ENCODE measurements around the gene LRRC9. TPM values are rescaled to one million over a fixed set of nuclear protein-coding genes. Genes with fewer than 3 reads are reported as not detected.

LRRC9 gene
- total RNA-seq, 2 experiments from 2014 or later, result not detected

GRCh38 chr14:60089221-60089620 is 169.3 kb downstream of the LRRC9 start:
- Mint-ChIP-seq H3K36me3 (ENCODE audit: low read depth) (peaks cover 13% of the 10 kb centered on the region), H3K4me1 (ENCODE audit: low read depth) (peaks cover 16% of the 10 kb centered on the region), H3K27me3 (no peaks in the 10 kb centered on the region), H3K27ac (no peak overlapping the region), H3K4me3 (no peak overlapping the region), H3K9me3 (no peaks in the 10 kb centered on the region)
- intact Hi-C loops (cut with micrococcal nuclease), result no loop called here
- ATAC-seq, result no peak
- ChIA-PET POLR2A (interaction anchor here (1.8 kb wide), 1 partner anchor 124 kb away, joined by 4 read pairs; no protein-coding TSS in a partner anchor), CTCF (interaction anchor here (3.8 to 5.7 kb wide), 2 partner anchors 95 to 125 kb away, joined by 17 to 31 read pairs; no protein-coding TSS in a partner anchor)
- TF ChIP-seq CTCF (IDR thresholded peaks at IDR 0.05), result no peak
- no peak for DNase-seq

GRCh38 chr14:60090864-60091519 is 171.0 kb downstream of the LRRC9 start:
- no peak for ATAC-seq

GRCh38 chr14:60091550-60092525 is 171.9 kb downstream of the LRRC9 start, which contains the start of gene PCNX4:
PCNX4 (plus strand) TSS chr14:60091923; CDS start chr14:60107639, 15,716 bp downstream.
- H3K4me3 Mint-ChIP-seq, result peak within 1 kb of the TSS; percentile 100
- ATAC-seq (peak; percentile 93), DNase-seq (peak; percentile 97)
- ChIA-PET CTCF (interaction anchor here (0.7 to 5.7 kb wide), 6 partner anchors 10 to 127 kb away, joined by 3 to 31 read pairs (median 4); partner anchors contain the start of gene DHRS7), POLR2A (interaction anchor here (1.5 to 2.1 kb wide), 3 partner anchors 60 to 157 kb away, joined by 4 to 8 read pairs (median 7); partner anchors contain the start of genes DHRS7 and PPM1A)
- peak within 1 kb of the TSS; percentile 98 for H3K27ac Mint-ChIP-seq
- peaks cover 30% of the 10 kb centered on the region for H3K4me1 Mint-ChIP-seq (ENCODE audit: low read depth)
- no peak for TF ChIP-seq CTCF (IDR thresholded peaks at IDR 0.05)
- peaks cover 24% of the 10 kb centered on the region for H3K36me3 Mint-ChIP-seq (ENCODE audit: low read depth)
- intact Hi-C loops (cut with micrococcal nuclease), result loop anchor here (5.0 kb wide), 3 partner anchors 70 to 155 kb away; partner anchors contain the start of gene PPM1A
- no peaks in the 10 kb centered on the region for H3K9me3 Mint-ChIP-seq
- no peaks in the 10 kb centered on the region for H3K27me3 Mint-ChIP-seq

More at GRCh38 chr14:60090864-60091519, 171.0 kb downstream of the LRRC9 start:
- H3K36me3 Mint-ChIP-seq (ENCODE audit: low read depth), result peaks cover 24% of the 10 kb centered on the region
- H3K27ac Mint-ChIP-seq, result peak overlapping the region; percentile 98
- peaks cover 30% of the 10 kb centered on the region for H3K4me1 Mint-ChIP-seq (ENCODE audit: low read depth)
- TF ChIP-seq CTCF (IDR thresholded peaks at IDR 0.05), result no peak
- H3K4me3 Mint-ChIP-seq, result peak overlapping the region; percentile 100
- DNase-seq, result peak; percentile 34
- no peaks in the 10 kb centered on the region for H3K27me3 Mint-ChIP-seq
- intact Hi-C loops (cut with micrococcal nuclease), result loop anchor here (5.0 kb wide), 3 partner anchors 71 to 156 kb away; partner anchors contain the start of gene PPM1A
- POLR2A ChIA-PET, result interaction anchor here (0.9 to 1.8 kb wide), 2 partner anchors 63 to 126 kb away, joined by 3 to 4 read pairs; no protein-coding TSS in a partner anchor
- CTCF ChIA-PET, result interaction anchor here (1.0 to 5.7 kb wide), 3 partner anchors 74 to 127 kb away, joined by 3 to 31 read pairs (median 17); partner anchors contain the start of gene DHRS7
- H3K9me3 Mint-ChIP-seq, result no peaks in the 10 kb centered on the region

GRCh38 chr14:60092526-60092920 is 172.6 kb downstream of the LRRC9 start:
- ATAC-seq (no peak), DNase-seq (peak; percentile 39)
- intact Hi-C loops (cut with micrococcal nuclease), result loop anchor here (5.0 kb wide), 3 partner anchors 70 to 155 kb away; partner anchors contain the start of gene PPM1A
- Mint-ChIP-seq H3K4me3 (peak overlapping the region; percentile 100), H3K36me3 (ENCODE audit: low read depth) (peaks cover 31% of the 10 kb centered on the region), H3K4me1 (ENCODE audit: low read depth) (peaks cover 30% of the 10 kb centered on the region), H3K9me3 (no peaks in the 10 kb centered on the region), H3K27me3 (no peaks in the 10 kb centered on the region), H3K27ac (peak overlapping the region; percentile 98)
- ChIA-PET CTCF (interaction anchor here (0.7 to 5.7 kb wide), 7 partner anchors 9 to 127 kb away, joined by 3 to 31 read pairs (median 3); no protein-coding TSS in a partner anchor), POLR2A (interaction anchor here (1.5 to 2.1 kb wide), 3 partner anchors 59 to 156 kb away, joined by 4 to 8 read pairs (median 7); partner anchors contain the start of genes DHRS7 and PPM1A)
- no peak for TF ChIP-seq CTCF (IDR thresholded peaks at IDR 0.05)

Measured in activated CD8-positive, alpha-beta T cell treated with anti-CD3 and anti-CD28 coated beads for 36 hours (primary cell).